Measurements from ENCODE around the gene ZNF735. TPM values are rescaled to one million over a fixed set of nuclear protein-coding genes. Genes with fewer than 3 reads are reported as not detected.

Gene ZNF735
- total RNA-seq, 4 donors from 2014 or later = not detected

- no peak overlapping the region for H3K27ac ChIP-seq
- ATAC-seq = no peak
- H3K9me3 ChIP-seq = peaks cover 0 to 45% (median 2%) of the 10 kb centered on the region in 3 donors
- WGBS, 2 donors (ENCODE audit: low coverage in 1 of 2) = 75 to 83% methylated on average over 1 of the region's 1 CpG
- H3K4me3 ChIP-seq = no peak overlapping the region
- H3K36me3 ChIP-seq = no peaks in the 10 kb centered on the region
- no peaks in the 10 kb centered on the region for H3K27me3 ChIP-seq
- TF ChIP-seq POLR2A (IDR thresholded peaks at IDR 0.05) = no peak
- no peak for TF ChIP-seq CTCF (IDR thresholded peaks at IDR 0.05)
- no peaks in the 10 kb centered on the region for H3K4me1 ChIP-seq
These were observed 59.4 kb downstream of the ZNF735 start for GRCh38 chr7:64266341-64266919.

Other genes with a start within 250 kb of the ZNF735 start
- not detected for gene ZNF722, start 208.4 kb upstream of the ZNF735 start, total RNA-seq
- gene ZNF727, start 161.8 kb upstream of the ZNF735 start, total RNA-seq = 1 to 10 TPM; 1.2 to 5.1 (median 3.9) TPM
- not detected for gene ZNF679, start 21.3 kb downstream of the ZNF735 start, total RNA-seq
- 1 to 10 TPM; 2.4 to 9.2 (median 7.5) TPM for gene ZNF736, start 106.8 kb downstream of the ZNF735 start, total RNA-seq

All from gastroesophageal sphincter (tissue), 4 donors.